ENCODE data around the gene ARHGAP11A.

ARHGAP11A gene

DNA sequence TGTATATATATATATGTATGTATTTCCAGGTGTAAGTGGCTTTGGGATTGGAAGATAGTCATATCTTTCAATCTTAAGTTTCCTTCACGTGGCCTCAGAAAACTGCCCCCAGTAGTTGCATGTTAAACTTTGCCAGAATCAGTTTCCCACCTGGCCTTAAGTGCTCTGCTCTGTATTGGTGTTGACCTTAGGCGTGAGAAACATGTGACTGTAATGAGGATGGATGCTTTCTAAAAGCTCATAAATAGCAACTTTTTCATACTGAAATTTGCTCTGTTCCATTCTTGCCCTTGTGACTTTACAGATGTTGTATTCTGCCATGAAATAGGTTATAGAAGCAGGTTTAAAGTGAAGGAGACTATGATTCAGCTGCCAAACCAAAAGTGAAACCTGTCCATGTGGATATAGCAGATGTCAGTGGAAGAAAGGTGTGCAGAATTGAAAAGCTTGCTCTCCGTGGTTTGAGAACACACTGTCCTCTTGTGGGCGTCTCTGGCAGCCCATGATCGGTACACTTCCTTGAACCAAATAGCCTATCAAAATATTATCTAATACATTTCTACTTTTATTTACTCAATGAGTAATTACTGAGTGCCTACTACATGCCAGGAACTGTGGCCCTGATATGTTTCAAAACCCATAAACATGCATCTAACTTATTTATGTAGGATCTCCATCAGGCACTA is 42.0 kb downstream of the ARHGAP11A start:
- DNase-seq, result peak; percentile 63

DNA sequence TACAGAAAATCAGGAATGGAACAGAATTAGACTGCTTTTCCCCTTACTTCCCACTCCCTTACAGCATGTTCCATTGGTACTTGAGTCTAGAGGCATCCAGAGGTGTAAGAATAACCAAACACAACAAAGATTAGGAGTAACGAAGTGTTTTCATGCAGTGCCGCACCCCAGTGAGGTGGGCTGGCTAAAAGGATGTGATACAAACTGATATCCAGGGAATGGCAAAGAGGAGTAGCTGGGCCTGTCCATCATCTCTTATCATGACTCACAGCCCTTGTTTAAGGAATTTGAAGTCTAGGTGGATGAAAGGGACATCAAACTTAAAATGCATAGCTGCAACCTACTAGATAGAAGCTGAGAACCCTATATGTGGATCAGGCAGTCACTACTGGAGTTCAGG is 42.6 kb downstream of the ARHGAP11A start:
- no peak for DNase-seq

DNA sequence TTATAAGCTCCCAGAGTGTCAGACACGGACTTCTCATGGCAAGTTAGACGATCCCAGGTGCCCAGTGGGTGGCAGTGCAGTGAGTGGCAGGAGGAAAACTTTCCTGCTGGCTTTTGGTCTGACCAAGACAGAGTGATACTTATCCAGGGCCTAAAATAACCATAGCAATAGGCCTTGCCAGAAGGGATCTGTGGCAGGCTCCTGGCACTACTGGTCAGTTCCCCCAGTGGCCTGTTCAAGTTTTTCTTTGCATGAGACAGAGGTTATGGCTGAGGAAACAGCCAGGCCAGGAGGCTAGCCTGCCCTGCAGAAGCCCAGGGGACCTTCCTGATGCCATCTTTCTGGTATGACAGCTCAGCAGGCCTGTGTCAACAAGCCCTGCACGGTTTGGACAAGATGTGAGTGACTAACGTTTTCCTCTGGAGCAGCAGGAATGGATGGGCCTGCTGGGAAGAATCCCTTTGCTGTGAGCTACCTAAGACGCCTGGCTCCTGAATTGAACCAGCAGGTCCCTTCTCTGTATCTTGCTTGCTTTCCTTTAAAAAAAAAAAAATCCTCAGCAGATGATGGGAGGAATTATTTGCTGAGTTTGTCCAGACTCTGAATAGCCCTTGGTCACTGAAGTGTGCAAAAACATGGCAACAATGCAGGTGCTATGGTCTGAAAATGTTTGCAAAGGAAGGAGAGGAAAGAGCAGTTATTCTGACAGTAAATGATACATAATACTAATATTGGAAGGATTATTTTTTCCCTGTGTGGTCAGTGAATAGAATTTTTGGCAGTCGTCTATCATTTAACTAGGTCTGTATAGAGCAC is 44.2 kb downstream of the ARHGAP11A start:
- peak; percentile 59 for DNase-seq

DNA sequence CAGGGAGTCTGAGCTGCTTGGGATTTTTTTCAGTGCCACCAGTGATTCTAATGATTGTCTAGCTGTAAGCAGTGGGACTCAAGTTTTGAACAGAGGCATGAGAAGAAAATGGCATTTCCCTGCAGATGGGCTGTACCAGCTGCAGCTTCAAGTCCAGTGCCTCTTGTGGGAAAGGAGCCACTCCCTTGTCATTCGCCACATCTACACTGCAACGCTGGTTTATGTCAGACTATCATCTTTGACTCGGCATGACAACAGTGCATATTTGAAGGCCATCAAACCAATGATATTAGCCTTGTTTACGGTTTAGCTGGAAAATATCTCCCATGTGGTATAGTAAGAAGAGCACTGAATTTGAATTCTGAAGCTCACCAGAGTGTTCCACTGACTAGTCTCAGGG is 48.4 kb downstream of the ARHGAP11A start:
- DNase-seq, result no peak

DNA sequence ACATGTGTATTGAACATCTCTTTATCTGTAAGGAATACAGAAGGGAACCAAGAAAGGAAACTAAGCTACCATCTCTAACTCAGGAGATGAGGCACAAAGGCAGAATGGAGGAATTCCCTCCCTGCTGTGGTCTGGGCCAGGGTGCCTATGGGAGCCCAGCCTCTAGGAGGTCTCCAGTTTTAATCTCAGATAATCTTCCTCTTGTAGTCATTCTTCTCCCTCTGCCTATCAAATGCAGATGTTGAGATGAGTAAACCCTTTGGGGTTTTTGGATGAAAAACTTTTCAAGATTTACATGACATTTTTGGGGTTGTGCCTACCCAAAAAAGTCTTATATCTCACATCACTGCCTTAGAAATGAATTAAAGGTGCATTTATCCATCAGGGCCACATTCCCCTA is 49.5 kb downstream of the ARHGAP11A start:
- DNase-seq, result no peak

DNA sequence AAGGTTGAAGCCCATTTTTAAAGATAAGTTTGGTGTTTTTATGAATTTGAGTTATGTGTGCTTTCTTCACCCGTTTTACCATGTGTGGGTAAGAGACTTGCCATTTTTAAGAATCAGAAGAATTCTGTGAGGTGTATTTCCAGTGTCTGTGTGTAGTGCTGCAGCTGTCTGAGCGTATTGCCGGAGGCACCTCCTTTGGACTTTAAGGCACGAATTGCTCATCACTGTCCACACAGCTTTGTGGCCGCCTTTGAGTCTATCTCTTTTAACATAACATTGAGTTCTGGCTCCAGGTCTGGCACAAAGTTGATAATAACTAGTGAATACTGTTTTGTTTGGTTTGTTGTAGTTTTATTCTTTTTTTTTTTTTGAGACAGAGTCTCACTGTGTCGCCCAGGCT is 52.0 kb downstream of the ARHGAP11A start:
- DNase-seq, result no peak

DNA sequence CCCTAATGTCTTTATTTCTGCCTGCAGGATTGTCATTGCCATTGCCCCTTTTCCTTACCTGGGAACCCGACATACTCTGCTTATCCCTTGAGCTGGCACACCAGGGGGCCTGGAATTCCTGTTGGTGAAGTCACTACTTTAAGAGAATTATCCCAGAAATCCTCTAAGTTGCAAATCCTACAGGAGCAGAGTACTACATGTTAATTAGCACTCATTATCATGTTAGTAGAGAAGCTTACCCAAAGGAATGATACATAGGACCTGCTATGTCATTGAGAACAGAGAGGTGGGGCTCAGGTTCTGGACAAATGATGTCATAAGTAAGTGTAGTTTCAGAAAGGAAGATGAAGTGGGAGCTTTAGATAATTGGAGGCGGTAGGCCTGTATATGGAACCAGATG is 53.6 kb downstream of the ARHGAP11A start:
- DNase-seq, result no peak

DNA sequence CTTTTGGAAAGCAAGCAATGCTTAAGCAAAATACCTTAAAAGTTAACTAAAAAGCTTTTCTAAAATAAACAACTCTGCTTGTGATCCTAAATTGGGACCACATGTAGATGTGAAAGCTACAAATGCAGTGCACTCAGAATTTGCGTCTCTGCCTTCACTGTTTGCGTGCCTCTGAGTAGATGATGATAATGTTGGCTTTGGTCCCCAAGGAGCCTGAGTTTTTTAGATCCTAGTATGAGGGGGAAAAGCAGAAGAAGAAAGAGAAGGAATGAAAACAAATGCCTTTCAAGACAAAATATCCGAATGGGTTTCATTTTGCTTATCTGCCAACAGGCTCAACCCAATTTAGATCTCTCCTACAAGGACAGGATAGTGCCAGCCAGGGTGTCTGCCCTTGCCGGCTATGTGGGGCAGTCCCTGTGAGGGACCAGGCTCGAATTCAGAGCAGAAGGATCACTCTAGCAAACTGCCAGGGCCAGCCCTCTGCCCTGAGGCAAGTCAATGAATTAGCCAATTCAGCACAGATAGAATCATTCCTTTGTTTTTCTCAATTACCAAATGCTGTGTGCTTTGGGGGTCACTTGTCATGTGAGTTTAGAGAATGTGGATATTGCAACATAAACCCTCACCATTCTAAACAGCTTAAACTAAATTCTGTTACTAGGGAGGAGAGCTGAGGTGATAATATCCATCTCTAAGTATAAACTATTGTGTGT is 54.8 kb downstream of the ARHGAP11A start:
- DNase-seq, result no peak

DNA sequence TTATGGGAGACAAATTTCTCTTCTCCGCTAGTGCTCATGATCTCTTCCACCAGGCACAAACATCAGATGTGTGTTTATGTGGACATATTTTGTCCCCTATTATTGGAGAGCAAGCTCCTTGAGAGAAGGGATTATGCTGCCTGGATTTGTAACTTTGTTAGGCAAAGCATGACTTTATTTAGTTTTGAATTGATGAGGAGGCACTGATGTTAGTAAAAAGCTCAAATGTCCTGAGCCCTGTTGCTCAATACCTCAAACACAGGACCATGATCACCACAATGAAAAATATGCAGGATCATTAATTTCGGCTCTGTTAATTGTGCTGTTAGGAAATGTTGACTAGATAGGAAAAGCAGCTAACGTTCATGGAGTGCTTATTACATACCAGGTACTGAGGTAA is 55.3 kb downstream of the ARHGAP11A start:
- DNase-seq, result no peak

DNA sequence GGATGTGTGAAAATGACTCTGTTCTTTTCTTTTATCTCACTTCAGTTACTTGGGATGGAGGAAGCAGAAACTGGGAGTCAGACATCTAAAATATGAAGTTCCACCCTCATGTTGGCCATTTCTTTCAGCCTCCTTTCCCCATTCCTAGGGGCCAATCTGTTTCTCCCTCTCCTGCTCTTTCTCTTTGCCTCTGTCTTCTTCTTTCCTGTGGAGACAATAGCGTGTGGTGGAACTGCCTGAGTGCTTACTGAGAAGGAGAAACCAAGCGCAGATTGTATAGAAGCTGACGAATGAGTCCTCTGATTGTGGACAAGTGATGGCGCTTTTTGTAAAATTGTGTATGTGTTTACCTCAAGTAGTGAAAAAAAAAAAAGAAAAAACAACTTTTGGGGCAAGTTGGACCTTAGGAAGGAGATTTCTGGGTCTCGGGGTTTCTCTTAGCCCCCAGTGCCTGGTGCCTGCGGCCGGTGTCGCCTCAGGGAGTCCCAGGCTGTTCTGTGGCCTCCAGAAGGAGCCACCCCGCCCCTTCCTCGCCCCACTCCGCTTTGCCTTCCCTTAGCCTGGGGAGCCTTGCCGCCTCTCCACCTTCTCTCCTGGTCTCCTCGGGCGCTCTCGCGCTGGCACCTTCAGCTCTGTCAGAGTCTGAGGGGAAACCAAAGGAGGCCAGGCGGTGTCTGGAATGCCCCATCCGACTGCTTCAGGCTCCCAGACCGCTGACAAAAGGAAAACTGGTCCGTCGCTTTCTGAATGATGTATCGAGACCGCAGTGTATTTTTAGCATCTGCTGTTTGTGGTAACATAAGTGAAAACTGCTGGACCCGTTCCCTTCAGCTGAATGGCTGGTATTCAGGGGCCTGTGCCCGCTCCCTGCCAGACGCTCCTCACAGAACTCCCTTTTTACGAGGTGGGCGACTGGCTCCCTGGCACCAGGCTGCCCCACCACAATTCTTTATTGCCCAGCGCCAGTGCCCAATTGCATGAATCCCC is 56.3 kb downstream of the ARHGAP11A start:
- no peak for DNase-seq

DNA sequence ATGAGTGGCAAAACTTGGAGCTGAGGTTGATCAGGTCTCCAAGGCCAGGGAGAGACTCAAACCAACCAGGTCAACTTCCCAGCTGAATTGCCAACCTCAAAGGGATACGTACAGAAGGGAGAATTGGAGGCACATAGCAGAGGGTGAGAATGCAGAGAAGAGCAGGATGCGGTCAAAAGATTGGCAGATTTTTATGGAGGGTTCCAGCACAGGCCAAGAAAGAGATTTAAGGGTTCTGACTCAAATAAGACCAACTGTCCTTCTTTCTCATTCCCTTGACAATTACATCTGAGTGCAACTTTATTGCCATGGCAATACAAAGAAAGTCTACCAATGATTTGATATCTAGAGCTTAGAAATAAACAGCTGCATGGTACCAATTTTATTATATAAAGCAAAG is 59.4 kb downstream of the ARHGAP11A start:
- DNase-seq, result no peak

DNA sequence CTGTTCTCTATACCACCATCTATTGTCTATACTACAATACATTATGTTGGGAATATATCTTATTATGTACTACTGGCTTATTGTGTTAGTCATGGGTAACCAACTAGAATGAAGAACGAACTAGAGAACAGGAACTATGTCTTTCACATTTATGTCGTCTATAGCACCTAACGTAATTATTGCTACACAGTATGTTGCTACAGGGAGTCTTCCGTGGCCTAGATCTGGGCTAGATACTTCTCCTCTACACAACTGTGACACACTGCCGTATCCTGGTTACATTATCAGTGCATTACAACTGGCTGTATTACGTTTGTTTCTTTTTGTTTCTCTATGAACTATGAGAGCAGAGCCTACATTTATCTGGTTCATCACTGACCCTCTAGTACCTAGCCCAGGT is 60.2 kb downstream of the ARHGAP11A start:
- no peak for DNase-seq

DNA sequence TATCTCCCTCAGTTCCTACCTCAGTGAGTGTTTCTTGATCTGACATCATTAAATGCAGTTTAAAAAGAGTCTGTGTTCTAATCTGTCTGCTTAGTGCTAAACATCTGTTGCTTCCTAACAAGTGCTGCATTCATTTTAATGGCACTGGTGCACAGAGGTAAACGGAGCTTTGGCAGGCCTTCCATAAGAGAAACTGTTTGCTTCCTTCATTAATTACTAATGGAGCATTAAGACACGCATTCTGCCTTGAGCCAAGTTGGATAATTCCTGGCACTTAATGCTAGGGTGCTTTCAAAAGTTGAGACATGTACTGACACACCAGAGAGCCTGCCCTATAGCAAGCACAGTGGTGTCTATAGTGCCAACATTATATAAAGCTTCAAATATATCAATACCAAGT is 60.9 kb downstream of the ARHGAP11A start:
- DNase-seq, result peak; percentile 11

DNA sequence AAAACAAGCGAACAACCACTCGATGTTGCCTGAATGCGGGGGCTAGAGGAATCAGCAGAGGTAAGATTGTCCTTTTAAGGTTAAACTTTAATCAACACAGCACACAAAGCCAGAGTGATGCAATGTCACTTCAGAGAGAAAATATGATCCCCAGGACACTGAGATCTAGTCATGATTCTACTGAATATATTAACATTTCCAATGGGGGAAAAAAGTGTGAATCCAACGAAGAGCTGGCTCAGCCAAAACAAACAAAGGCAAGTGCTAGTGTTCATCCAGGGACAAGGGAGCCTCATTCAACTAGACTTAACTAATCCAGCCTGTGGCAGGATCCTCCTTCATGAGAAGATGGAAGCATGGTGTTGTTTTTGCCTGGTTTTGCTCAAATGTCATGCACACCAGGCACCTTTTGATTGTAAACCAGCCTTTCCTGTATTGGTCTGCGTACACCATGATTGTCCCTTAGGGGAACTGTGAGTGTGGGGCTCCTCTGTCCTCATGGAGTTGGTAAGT is 62.0 kb downstream of the ARHGAP11A start:
- DNase-seq, result no peak

DNA sequence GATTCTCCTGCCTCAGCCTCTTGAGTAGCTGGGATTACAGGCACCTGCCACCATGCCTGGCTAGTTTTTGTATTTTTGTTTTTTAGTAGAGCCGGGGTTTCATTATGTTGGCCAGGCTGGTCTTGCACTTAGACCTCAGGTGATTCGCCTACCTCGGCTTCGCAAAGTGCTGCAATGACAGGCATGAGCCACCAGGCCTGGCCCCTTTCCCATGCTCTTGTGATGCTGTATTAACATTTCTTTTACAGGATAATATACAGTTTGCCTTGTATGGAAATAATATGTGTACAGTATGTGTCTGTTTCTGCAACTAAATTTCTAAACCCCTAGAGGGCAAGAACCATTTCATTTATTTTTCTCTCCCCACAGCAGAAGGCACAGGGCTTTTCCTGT is 64.0 kb downstream of the ARHGAP11A start:
- no peak for DNase-seq

DNA sequence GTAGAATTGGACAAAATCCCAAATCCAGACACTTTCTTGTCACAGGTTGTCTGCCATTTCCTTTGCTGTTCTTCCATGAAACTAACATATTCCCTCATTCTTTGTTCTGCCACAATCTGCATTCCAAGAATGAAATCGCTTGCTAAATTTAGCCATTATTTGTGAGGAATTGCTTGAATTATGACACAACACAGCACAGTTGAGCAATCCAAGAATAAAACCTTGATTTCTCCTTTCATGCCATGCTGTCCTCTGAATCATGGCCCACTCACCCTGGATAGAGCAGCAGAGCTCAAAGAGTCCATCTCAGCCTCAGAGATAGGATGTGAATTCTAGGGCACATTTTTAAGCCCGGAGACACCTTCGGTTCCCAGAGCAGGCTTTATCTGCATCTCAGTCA is 67.3 kb downstream of the ARHGAP11A start:
- DNase-seq, result no peak

DNA sequence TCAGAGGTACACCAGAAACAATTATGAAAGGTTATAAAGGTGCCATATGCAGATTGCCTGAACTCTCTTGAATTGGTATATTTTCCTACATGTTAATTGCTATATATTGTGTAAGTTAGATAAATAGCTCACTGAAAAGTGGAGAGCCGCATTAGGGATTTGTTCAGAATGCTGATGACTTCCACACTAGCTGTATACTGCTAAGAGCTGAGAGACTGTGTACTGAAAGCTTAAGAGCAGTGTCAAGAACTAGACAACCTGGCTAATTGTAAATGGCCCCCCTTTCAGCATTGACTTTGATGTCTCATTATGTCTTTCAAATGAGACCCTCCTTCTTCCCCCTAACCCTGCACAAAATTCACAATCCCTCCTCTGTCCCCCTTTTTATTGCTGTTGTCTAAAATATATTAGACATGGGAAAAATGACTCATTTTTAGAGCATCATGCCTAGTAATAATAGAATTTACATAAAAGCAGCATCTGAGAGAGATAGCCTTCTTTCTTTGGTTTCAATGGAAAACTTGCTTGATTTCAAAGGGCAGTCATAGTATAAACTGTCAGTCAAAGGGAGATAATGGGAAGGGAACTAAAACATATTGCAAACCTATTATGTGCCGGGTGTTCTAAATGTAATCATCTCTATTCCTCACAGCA is 67.8 kb downstream of the ARHGAP11A start:
- no peak for DNase-seq

DNA sequence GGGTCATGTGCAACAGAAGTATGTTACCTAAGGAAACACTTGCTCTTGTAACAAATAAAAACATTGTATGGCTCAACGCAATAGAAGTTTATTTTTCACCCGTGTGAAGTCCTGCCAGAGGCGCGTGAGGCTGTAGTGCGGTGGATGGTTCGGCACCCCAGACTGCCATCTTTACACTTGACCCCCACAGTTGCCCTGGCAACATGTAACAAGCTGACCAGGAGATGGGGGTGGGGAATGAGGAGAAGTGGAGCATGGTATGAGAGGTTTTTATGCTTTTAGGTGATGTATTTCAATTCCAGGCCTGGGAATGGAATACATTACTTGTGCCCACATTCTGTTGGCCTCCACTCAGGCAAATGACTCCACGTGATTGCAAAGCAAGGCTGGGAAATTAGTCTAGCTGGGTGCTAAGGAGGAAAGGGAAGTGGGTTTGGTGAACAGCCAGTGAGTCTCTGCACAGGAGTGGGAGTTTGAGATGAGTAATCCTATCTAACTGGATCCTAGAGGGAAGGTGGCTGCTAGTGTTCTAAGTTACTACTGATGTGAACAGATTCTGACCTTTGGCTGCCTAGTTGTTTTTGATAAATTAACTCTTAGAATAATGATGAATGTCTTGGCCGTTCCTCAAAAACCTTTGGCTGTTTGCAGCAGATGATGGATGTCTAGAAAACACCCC is 68.7 kb downstream of the ARHGAP11A start:
- DNase-seq, result no peak

DNA sequence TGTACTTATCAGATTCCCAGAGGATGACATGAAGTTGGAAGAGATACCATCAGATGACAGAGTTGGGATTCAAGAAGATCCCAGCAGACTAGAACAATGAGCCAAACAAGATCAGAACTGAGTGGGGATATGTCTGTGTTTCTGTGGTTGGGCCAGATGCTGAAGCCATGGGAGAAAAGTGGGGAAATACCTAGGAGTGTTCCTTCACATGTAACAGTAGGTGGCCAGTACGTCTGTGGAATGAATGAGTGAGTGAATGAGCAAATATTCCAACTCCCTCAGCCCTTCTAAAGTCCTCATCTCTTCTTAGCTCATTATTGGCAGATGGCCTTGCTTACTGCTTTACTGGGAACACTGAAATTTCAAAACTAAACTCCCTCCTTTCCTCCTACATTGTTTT is 70.3 kb downstream of the ARHGAP11A start:
- no peak for DNase-seq

DNA sequence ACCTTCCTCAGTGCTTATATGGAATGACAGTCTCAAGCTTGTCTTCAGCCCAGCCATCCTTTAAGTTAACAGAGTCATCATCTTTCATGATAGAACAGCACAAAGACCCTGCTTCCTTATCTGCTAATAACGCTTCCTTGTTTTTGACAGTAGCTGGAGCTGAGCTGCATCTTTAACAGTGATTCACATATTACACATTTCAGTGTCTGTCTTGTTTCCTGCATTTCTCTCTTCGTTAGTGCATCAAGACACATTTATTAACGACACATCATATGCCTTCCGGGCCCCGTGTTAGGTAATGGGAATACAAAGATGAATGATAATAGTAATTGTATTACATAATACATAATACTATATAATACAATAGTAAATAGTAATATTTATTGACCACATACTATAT is 72.3 kb downstream of the ARHGAP11A start:
- DNase-seq, result no peak

DNA sequence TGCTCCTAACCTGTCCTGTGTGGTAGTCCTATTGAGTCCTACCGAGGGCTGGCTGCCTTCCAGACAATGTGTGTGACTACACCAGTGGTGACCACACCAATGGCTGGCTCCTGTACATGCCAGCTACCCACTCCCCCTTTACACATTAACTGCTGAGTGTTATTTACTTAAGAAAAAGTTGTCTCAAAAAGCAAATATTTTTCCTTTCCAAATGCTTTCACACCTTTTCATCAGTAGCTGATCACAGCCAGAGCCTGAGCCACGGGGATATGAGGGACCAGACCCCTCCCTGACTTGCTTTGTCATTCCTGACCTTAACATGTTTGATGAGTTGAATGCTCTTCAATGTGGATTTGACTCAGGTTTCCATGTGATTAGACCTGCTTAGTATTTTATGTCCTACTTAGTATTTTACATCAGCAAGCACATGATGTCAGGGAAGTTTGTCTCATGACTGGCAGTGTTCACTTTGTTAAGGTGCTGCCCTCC is 72.9 kb downstream of the ARHGAP11A start:
- DNase-seq, result no peak
